ENCODE measurements around the gene RBBP8NL. TPM values are rescaled to one million over a fixed set of nuclear protein-coding genes. Genes with fewer than 3 reads are reported as not detected.

Gene RBBP8NL
- total and polyA plus RNA-seq, 11 donors, result not detected

DNA sequence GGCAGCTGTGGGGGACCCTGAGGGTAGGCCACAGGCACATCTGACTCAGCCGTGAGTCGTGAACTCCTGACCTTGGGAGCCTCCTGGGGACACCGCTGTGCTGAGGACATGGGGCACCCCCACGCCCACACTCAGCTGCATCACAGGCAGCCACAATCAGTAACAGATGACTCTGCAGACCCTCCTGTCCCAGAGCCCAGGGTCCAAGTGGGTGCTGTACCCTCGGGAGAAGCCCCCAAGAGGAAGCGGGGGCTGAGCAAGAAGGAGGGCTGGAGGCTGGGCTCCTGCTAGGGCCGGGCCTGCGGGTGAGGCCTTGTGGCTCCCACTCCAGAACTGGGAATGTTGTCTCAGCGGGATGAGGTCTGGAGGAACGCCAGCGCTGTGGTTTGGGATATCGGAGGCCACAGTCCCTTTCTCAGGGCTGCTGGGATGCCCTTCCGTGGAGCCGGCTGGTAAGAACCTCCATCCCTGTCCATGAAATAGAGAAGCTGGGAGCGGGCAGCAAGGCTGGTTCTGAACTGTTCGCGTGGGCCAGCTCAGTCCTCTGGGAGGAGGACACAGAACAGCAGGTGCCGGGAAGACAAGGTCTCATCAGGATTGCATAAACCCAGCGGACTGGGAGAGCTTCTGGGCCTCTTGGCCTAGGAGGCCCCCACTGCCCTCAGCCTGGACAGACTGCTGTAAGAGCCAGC lies 57.1 kb downstream of the RBBP8NL start:
- Histone ChIP-seq H3K27me3 (peaks cover 0 to 36% (median 0%) of the 10 kb centered on the region in 9 donors), H3K36me3 (no peaks in the 10 kb centered on the region), H3K27ac (peak overlapping the region in 9 of 12 donors; percentile 26 to 97 (median 49)), H3K9me3 (no peaks in the 10 kb centered on the region), H3K4me3 (no peak overlapping the region), H3K4me1 (peaks cover 6 to 71% (median 49%) of the 10 kb centered on the region in 12 donors)
- TF ChIP-seq POLR2A (IDR thresholded peaks at IDR 0.05), result no peak
- TF ChIP-seq, protein P1, sequence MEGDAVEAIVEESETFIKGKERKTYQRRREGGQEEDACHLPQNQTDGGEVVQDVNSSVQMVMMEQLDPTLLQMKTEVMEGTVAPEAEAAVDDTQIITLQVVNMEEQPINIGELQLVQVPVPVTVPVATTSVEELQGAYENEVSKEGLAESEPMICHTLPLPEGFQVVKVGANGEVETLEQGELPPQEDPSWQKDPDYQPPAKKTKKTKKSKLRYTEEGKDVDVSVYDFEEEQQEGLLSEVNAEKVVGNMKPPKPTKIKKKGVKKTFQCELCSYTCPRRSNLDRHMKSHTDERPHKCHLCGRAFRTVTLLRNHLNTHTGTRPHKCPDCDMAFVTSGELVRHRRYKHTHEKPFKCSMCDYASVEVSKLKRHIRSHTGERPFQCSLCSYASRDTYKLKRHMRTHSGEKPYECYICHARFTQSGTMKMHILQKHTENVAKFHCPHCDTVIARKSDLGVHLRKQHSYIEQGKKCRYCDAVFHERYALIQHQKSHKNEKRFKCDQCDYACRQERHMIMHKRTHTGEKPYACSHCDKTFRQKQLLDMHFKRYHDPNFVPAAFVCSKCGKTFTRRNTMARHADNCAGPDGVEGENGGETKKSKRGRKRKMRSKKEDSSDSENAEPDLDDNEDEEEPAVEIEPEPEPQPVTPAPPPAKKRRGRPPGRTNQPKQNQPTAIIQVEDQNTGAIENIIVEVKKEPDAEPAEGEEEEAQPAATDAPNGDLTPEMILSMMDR (IDR thresholded peaks at IDR 0.05), result no peak
- peak in 2 of 5 donors; percentile 58 to 84 for DNase-seq
- ATAC-seq, result no peak
- intact Hi-C loops (cut with DNase I), result loop anchor here in 1 of 10 donors (10.0 kb wide), 1 partner anchor 225 kb away; the partner anchor contains the start of genes PSMA7 and SS18L1
- WGBS, 4 donors, result 53 to 76% (median 62%) methylated on average over 14 to 19 of the region's 19 CpGs

- TF ChIP-seq, protein P1 (IDR thresholded peaks at IDR 0.05), result no peak
- TF ChIP-seq POLR2A (IDR thresholded peaks at IDR 0.05), result no peak
- H3K27ac ChIP-seq, result peak overlapping the region in 9 of 12 donors; percentile 26 to 97 (median 49)
- ATAC-seq (no peak), DNase-seq (no peak)
- H3K4me1 ChIP-seq, result peaks cover 6 to 71% (median 54%) of the 10 kb centered on the region in 12 donors
- intact Hi-C loops (cut with DNase I), result loop anchor here in 2 of 10 donors (5.0 to 10.0 kb wide), 2 partner anchors 67 to 225 kb away; partner anchors contain the start of genes ADRM1 (in 1 of the 2), PSMA7 (in 1 of the 2) and SS18L1 (in 1 of the 2)
- H3K36me3 ChIP-seq, result no peaks in the 10 kb centered on the region
- WGBS, 4 donors, result 67 to 81% (median 68%) methylated on average over 3 to 4 of the region's 4 CpGs
- no peaks in the 10 kb centered on the region for H3K9me3 ChIP-seq
- H3K4me3 ChIP-seq, result no peak overlapping the region
- peaks cover 0 to 36% (median 0%) of the 10 kb centered on the region in 9 donors for H3K27me3 ChIP-seq
Measured at GRCh38 chr20:62369815-62370114, 57.6 kb downstream of the RBBP8NL start.

GRCh38 chr20:62368976-62369814 lies 58.1 kb downstream of the RBBP8NL start:
- WGBS, 4 donors, result 31 to 51% (median 34%) methylated on average over 16 to 28 of the region's 28 CpGs
- peak in 2 of 5 donors; percentile 47 to 62 for DNase-seq
- Histone ChIP-seq H3K27me3 (peaks cover 0 to 36% (median 0%) of the 10 kb centered on the region in 9 donors), H3K4me3 (peak overlapping the region in 7 of 12 donors; percentile 7 to 96 (median 91)), H3K36me3 (no peaks in the 10 kb centered on the region), H3K27ac (peak overlapping the region in 8 of 12 donors; percentile 37 to 97 (median 80)), H3K4me1 (peaks cover 6 to 71% (median 59%) of the 10 kb centered on the region in 12 donors), H3K9me3 (no peaks in the 10 kb centered on the region)
- ATAC-seq, result peak in 1 of 4 donors; percentile 1
- no peak for TF ChIP-seq POLR2A (IDR thresholded peaks at IDR 0.05)
- TF ChIP-seq, protein P1 (IDR thresholded peaks at IDR 0.05), result peak in 11 of 12 donors; percentile 26 to 63 (median 39)
- intact Hi-C loops (cut with DNase I), result loop anchor here in 1 of 10 donors (5.0 kb wide), 1 partner anchor 67 kb away; the partner anchor contains the start of gene ADRM1
